GM18858 (cell line): Measurements from ENCODE around the gene NMNAT1.
"Not testable (repeated sequence)": the region's sequence is repeated elsewhere in the genome, so short reads cannot be mapped to it uniquely, and the experiment has no call there.

Source experiments
- ATAC-seq: cut with Tn5 transposase; IDR thresholded peaks from one replicate; pipeline ENCODE4 v1.9.1; 2021; ENCODE audit not compliant: unreplicated experiment

NMNAT1 gene

DNA sequence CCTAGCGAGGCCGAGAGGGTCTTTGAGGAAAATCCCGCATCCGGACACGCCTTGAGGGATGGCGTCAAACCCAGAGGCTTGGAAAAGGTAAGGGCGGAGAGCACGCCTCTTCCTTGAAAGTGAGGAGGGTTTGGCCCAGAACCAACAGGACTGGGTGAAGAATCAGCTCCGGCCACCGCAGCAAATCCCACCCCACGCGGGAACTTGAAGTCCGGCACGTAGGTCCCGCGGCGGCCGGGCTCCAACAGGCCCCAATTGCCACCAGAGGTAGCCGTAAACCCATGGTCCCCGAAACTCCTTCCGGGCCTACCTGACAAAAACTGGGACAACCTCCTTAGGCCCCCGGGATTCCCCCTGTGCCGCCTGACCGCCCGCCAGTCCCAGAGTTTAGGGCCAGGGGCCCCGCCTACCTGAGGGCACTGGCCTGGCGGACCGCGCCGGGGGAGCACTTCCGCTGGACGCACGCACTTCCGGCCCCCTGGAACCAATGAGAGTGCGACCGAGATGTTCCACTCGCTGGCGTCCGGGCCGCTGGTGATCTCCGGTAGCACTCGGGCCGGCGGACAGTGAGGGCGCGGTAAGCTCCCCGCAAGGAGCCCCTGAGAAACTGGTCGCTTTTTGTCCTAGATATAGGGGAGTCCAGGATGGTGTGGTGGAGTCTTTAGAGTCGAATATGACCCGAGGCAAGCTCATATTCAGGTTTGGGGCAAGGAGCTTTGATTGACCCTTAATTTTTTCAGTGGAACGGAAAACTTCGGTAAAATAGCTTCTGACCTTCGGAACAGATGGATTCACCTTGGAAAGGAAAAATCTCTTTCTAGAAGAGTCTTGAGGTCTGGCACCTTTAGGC is at the start of gene NMNAT1, which contains the start of gene LZIC:
TSS of gene NMNAT1 (plus strand) at position 537 of the 850 bp plus-strand sequence. CDS start 28,599 bp downstream, outside the sequence.
TSS of gene LZIC (minus strand) at position 453 of the 850 bp plus-strand sequence. CDS start 6,772 bp downstream, outside the sequence.
- ATAC-seq = peak; percentile 61

DNA sequence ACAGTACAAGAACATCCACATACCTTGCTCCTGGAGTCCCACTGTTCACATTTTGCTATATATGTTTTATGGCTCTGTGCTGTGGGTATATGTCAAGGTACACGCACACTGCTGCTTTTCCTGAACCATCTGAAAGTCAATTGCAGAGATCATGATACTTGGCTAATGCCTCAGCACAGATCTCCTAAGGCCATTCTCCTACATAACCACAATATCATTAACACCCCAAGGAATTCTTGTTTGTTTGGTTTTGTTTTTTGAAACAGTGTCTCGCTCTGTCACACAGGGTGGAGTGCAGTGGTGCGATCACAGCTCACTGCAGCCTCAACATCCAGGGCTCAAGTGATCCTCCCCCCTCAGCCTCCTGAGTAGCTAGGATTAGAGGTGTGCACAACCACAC is 49.2 kb upstream of the NMNAT1 start:
- ATAC-seq = no peak

DNA sequence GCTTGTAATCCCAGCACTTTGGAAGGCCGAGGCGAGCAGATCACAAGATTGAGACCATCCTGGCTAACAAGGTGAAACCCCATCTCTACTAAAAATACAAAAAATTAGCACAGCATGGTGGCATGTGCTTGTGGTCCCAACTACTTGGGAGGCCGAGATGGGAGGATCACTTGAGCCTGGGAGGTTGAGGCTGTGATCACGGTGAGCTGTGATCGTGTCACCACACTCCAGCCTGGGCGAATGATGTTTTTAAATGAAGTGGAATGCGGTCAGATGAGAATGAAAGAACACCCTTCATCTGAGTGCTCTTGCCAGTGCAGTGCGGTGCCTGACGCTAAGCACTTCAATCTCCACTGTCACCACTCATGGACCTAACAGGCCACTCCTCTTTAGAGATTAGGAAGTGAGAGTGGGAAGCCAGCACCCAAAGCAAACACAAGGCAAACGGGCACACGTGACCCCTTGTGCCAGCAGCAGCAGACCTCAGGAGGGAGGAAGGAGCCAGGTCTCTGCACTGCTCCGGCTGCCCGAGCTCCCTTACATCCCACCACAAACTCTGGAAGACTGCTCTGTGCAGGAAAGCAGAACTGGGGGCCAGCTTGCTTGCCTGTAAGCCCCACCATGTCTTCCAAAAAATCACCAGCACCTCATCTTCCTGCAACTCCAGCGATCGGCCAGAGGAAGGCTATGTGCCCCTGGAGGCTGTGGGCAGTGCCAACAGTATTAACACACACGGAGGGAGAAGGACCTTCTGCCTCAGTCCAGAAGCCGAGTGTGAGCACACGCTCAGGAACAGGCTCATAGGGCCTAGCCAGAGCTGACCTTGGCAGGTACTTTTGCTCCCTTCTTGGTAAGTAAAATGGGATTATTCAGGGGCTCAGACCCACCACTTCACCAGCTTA is 42.9 kb upstream of the NMNAT1 start:
- ATAC-seq = no peak

DNA sequence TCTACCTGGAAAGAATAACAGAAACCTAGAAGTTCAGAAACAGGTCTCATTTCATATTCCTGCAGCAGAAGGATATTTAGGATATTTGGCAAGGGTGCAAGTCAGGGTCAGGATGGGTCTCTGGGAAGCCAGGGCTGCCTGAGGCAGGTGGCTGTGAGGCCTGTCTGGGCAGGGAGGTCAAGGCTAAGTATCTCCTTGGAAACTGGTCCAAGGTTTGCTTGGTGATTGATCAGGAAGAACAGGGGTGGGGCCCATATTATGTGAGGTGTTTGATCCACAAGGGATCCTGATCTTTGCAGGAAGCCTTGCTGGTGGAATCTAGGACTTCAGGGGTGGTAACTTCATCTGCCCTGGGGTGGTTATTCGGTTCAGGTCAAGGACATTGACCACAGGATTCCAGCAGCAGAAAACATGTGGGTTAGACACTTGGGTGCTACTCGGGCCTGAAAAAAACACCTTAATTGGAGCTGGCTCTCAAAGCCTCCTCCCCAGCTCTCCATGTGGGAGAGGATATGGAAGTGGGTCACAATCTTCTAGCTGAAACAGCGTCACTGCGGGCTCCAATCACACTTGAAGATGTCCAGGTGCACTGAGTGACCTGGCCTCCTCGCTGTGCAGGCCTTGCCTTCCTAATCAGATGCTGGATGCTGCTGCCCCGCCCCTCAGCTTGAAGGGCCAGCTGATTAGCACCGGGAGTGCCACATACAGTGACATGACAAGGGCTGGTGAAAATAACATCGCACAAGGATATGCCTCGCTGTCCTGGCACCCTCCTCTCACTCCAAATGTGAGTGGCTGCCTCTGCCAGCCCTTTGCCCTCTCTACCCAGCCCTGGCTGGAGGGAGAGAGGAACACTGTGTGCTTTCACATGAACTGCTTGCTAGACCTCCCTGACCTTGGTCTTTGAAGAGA is 41.9 kb upstream of the NMNAT1 start:
- ATAC-seq = no peak

DNA sequence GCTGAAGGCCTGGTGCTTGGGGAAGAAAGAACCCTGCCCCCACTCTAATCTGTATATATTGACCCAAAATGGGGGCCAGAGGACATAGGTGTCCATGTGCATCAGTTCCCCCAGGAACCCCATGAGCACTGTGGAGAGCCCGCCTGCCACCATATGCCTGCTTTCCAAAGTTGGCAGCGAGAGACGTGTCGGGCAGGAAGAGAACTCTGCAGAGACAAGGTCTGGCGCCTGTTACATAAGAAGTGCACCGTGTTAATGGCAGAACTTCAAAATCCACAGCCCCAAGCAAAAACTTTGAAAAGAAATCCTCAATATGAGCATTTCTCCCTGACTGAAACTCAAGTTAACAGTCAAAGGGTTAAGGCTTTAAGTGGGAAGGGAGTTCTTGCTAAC is 41.2 kb upstream of the NMNAT1 start:
- ATAC-seq = no peak

DNA sequence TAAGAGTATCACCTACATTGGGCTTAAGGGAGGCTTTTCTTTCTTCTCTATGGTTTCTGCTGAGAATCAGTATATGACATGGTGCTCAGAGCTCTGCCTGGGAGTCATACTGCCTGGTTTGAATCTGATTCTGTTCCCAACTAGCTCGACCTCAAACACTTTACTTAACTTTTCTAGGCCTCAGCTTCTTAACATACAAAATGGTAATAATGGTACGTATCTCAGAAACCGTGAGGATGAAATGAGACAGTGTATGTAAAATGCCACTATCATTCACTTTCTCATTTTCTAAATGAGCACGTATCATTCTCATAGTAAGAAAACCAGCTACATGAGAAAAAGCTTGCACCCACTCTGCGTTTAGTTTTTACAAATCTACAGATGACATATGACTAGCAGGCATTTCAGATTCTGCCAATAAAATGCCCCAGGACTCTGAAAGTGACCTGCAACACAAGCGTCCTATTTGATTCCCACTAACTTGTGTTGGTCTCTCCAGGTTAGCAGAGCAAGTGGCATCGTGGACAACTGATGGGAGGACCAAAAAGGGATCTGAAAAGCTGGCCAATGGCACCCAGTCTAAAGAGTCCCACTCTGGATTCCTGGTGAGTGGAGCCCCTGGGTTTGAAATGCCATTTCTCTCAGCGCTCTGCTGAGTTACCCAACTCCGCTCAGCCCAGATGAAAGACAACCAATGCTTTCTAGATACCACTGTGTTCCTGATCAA is 39.3 kb upstream of the NMNAT1 start:
- ATAC-seq = no peak

DNA sequence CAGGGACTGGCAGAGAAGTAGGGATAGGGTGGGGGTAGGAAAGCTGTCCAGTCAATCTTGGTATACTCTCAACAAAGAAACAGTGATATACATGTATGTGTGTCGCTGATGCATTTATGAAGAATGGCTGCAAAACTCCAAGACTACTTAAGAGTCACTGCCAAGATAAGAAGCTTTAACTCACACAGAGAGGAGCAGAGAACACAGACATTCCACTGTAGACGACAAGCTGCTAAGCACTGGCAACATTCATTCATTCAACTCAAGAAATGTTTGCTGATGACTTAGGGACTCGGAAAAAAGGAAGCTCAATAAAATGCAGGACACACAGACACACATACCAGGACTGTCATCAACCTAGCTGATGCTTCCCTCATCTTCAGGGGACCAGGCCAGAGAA is 38.7 kb upstream of the NMNAT1 start:
- no peak for ATAC-seq

DNA sequence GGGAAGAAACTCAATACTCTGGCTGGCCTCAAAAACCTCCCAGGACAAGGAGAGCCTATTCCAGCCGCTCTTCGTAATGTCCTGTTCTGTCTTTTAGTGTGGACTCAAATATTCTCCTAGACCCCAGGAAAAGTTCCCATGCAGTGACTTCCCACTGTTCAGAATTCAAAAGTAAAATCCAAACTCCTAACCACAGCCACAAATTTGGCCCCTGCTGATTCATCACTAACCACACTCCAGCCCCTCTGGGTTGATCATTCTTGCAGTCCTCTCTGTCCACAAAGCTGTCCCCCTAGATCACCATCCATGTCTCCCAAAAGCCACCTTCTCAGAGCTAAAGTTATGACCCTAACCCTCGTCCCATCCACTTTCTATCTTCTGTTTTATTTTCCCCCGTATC is 38.3 kb upstream of the NMNAT1 start:
- ATAC-seq = no peak

DNA sequence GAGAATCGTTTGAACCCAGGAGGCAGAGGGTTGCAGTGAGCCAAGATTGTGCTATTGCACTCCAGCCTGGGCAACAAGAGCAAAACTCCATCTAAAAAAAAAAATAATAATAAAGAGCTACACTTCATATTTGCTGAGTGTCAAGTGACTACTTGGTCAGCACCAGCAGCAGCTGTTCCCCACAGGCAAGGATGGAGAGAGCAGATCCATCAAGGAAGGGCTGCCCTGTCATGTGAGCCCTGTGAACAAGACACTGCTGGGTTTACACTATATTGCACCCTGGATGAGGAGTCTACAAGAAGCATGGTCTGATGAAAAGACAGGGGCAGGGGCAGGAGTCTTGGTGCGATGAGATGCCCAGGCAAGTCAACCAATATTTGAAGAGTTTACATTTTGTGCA is 36.8 kb upstream of the NMNAT1 start:
- ATAC-seq = no peak

DNA sequence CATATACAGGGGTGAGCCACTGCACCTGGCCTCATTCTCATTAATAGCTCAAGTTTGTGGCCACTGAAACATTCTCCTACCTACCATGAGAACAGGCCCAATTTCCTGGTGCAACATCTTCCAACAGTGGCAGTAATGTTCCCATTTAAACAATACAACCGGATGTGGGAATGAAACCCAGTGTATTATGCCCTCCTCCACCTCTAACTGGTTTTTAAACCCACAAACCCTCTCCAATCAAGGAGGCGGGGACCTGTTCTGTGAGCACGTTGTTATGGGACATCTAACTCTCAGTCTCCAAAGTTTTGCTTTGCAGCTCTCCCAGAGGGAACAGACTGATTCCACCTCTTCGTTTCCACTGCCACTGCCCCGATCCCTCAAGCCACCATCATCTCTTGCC is 35.8 kb upstream of the NMNAT1 start:
- ATAC-seq = no peak

DNA sequence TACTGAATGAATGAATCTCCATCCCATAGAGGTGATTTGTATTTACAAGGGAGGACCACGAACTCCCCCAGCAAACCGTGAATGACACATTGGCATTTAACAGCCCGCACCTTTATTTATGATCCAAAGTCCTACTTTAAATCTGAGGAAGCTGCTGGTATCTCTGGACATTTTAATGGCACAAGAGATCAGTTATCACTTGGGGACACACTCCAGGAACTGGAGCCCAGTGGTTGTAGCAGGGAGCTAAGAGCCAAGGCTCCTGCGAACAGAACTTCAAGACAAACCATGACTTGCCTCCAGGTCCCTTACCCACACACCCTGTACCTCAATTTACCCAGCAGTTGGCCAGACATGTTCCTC is 34.4 kb upstream of the NMNAT1 start:
- no peak for ATAC-seq

DNA sequence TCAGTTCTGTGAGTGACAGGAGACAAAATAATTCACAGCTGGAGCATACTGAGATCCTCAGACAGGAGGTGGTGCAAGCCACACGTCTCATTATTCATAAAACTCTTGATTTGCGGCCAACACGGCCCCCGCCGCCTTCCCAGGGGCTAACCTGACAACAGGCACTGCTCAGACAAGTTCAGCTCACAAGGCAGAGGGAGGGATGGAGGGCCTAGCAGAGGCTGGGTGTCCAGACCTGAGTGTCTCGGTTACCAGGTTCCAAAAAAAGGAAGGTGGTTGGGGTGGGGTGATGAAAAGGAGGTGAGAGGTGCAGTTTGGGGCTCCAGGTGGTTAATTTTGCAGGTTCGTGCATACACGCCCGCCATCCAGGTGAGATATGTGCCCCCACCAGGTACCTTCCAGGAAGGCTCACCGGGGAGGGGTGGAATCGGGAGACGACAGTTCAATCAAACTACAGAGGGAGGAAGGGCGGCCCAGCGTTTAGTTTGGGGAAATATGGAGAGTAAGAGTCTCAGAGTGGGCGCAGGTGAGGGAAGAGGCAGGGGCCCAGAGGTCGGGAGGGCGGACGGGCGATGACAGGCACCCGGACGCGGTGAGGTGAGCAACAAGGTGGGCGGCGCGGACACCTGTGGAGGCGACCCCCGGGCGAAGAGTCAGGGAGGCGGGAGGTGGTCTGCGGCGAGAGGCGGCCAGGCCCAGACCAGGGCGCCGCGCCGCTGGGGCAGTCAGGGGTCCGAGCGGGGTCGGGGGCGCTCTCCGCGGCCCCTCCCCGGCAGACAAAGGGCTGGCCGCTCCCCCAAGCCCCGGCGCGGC is 33.8 kb upstream of the NMNAT1 start:
- peak; percentile 13 for ATAC-seq

DNA sequence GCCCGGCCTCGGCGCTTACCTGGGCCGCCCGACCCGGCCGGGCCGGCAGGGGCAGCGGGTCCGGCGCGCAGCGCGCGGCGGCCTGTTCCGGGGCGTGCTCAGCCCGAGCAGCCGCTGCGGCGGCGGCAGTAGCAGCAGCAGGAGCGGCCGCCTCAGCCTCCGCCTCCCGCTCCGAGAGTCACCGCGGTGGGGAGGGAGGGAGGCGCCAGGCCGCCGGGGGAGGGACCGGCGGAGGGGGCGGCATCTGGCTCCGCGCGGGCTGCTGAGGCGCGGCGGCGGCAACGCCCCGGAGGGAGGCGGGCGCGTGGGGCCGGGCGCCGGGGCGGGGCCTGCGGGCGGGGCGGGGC is 33.2 kb upstream of the NMNAT1 start, which contains the start of gene CTNNBIP1:
TSS of gene CTNNBIP1 (minus strand) at position 194 of the 347 bp plus-strand sequence. CDS start 38,205 bp downstream, outside the sequence.
- peak; percentile 50 for ATAC-seq

DNA sequence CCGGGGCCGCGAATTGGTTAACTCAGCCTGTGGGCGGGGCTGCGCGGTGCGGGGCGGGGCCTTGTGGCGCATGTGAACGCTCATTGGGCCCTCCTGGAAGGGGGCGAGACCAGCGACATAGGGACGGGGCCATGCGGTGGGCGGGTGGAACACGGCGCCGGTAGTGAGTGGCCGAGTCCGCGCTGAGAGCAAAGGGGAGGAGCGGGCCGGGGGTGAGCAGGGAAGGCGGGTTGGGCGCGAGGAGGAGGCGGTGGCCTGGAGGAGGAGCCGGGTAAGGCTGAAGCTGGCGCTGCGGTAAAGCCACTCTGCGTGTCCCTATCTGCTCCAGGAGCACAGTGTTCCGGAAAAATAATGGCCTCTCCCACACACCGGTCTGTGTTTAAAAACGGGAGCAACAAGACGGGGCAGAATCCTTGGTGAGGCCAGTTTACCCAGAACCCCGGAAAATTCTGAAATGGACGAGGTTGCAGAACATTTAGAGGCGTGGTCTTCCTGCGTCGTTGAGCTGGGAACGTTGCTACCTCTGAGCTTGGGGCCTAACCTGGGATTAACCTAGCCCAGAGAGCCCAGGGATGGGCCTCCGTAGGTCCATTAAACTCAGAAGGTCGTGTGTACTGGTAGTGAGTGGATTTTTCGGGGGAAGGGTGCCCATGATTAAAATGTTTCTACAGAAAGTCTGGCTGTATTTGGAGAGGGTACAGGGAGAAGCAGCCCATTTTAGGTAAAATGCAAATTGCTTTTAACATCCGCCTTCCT is 32.7 kb upstream of the NMNAT1 start:
- ATAC-seq = peak; percentile 77

DNA sequence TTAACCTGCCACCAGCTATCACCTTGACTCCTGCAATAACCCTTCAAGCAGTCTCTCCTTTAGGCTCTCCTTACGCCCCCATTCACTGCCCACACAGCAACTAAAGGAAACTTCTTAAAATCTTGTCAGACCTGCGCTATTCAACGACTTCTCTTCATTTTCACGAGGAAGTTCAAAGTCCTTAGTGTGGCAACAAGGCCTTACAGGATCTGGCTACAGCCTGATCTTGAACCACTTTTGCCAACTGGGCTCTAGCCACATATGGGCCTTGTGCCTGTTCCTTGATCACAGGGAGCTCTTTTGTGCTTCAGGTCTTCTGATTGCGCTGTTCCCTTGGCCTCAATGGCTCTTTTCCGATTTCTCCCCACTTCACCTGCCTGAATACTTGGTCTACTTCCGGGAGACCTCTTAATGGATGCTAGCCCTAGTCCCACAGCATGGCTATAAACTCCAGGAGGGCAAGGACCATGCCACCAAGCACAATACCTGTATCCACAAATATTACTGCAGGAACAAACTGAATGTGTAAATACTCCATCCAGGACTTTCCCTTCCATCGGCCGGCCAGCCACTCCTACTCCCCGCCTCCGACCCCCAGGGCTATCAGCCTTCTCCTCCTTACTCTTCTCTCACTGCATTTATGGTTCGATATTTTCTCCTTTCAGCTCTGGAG is 30.9 kb upstream of the NMNAT1 start:
- no peak for ATAC-seq

DNA sequence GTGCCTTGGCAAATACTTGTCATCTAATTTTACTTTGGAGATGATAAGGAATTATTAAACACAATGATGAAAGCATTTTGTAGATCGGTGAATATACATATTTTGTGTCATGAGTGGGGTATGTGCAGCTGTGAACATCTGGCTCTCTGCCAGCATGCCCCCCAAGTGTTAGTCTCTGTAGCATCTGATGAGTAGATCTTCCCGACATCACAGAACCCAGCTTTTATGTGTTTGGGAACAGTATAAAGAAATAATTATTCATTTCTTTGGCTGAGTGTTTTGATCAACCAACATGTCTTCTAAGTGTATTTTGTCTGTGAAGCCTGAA is 28.7 kb upstream of the NMNAT1 start:
- no peak for ATAC-seq

DNA sequence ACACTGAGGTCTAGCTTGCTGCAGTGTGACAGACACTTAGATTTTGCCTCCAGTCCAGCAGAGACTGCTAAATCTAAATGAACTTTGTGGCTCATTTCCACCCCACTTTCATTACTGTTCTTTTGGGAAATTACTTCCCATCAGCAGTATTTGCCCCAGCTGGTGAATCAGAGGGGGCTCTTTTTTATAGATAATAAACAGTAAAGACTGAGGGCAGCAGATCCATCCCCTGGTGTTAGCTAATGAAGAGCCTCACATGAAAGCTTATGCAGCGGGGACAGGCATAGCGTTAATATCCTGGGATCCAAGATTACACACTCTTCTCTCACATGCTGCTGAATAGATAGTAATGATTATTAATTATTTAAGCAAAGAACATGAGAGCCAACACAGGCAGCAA is 26.8 kb upstream of the NMNAT1 start:
- no peak for ATAC-seq

DNA sequence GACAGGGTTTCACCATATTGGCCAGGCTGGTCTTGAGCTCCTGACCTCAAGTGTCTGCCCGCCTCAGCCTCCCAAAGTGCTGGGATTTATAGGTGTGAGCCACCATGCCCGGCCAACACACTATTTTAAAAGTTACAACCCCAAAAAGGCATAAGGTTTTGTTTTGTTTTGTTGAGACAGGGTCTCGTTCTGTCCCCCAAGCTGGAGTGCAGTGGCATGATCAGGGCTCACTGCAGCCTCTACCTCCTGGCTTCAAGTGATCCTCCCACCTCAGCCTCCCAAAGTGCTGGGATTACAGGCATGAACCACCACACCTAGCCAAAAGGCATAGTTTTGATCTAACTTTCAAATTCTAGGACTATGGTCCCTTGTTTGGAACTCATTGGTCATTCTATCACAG is 25.8 kb upstream of the NMNAT1 start:
- ATAC-seq = not testable (repeated sequence)
